Measurements from ENCODE around the gene TMEM229B. TPM values are rescaled to one million over a fixed set of nuclear protein-coding genes. Genes with fewer than 3 reads are reported as not detected.

The TMEM229B gene
- polyA plus RNA-seq, 2 of the 4 experiments (the other 2 are of a cell fraction): 0.19 to 0.31 TPM

GRCh38 chr14:67519406-67519805, 30.9 kb upstream of the TMEM229B start:
- H3K4me3 ChIP-seq: no peak overlapping the region
- no peak overlapping the region for H3K27ac ChIP-seq
- POLR2A ChIA-PET: no interaction called here
- no peaks in the 10 kb centered on the region for H3K4me1 ChIP-seq
- ATAC-seq (no peak), DNase-seq (ENCODE audit: low read depth in 1 of 2, low spot score in 1 of 2) (no peak), FAIRE-seq (no peak)
- TF ChIP-seq RCOR1 (IDR thresholded peaks at IDR 0.05; ENCODE audit: low read depth, low read length) (no peak), CHD4 (IDR thresholded peaks at IDR 0.05; ENCODE audit: borderline replicate concordance) (no peak), EP300 (IDR thresholded peaks at IDR 0.05) (no peak), PBX3 (IDR thresholded peaks at IDR 0.05) (no peak), EHMT2 (IDR thresholded peaks at IDR 0.05; ENCODE audit: low read depth) (no peak), EHF (CRISPR knock-in tag; IDR thresholded peaks at IDR 0.05) (no peak), SMC3 (IDR thresholded peaks at IDR 0.05) (no peak), RARB (CRISPR knock-in tag; IDR thresholded peaks at IDR 0.05) (no peak), ESRRA (IDR thresholded peaks at IDR 0.05; ENCODE audit: borderline replicate concordance, low read length) (no peak), ATOH8 (CRISPR knock-in tag; IDR thresholded peaks at IDR 0.05; ENCODE audit: low read depth) (no peak), HOXA7 (CRISPR knock-in tag; IDR thresholded peaks at IDR 0.05) (no peak), BCL3 (IDR thresholded peaks at IDR 0.05) (no peak), CBX2 (IDR thresholded peaks at IDR 0.05; ENCODE audit: borderline replicate concordance, low read depth) (no peak), ELK1 (IDR thresholded peaks at IDR 0.05; ENCODE audit: low read depth, low read length) (no peak), MAZ (IDR thresholded peaks at IDR 0.05; ENCODE audit: borderline replicate concordance, low read depth, low read length) (no peak), HOXB13 (CRISPR knock-in tag; IDR thresholded peaks at IDR 0.05; ENCODE audit: low read depth) (no peak), HOXB5 (CRISPR knock-in tag; IDR thresholded peaks at IDR 0.05) (no peak)
- H3K4me2 ChIP-seq: no peak overlapping the region
- WGBS (ENCODE audit: missing lambda C conversion rate): 43% methylated on average over 5 of the region's 5 CpGs
- CTCF ChIA-PET: interaction anchor here (1.3 to 2.3 kb wide), 3 partner anchors 11 to 52 kb away, joined by 3 to 7 read pairs (median 3); no protein-coding TSS in a partner anchor
- H3K9me3 ChIP-seq: no peaks in the 10 kb centered on the region

GRCh38 chr14:67517083-67517482, 28.6 kb upstream of the TMEM229B start:
- CTCF ChIA-PET: interaction anchor here (0.7 to 2.9 kb wide), 12 partner anchors 10 to 1300 kb away, joined by 3 to 31 read pairs (median 4); no protein-coding TSS in a partner anchor
- H3K4me2 ChIP-seq: no peak overlapping the region
- WGBS (ENCODE audit: missing lambda C conversion rate): 58% methylated on average over 12 of the region's 12 CpGs
- POLR2A ChIA-PET: no interaction called here
- no peak overlapping the region for H3K4me3 ChIP-seq
- FAIRE-seq (no peak), DNase-seq (ENCODE audit: low read depth in 1 of 2, low spot score in 1 of 2) (no peak), ATAC-seq (peak in 1 of 2 experiments; percentile 43; a peak in 3 of 6 replicates)
- no peaks in the 10 kb centered on the region for H3K9me3 ChIP-seq
- H3K27ac ChIP-seq: no peak overlapping the region
- TF ChIP-seq HES2 (IDR thresholded peaks at IDR 0.05) (no peak), RAD21 (conservative IDR thresholded peaks at IDR 0.05 in 1 of 2, IDR thresholded peaks at IDR 0.05 in 1 of 2) (peak; percentile 18 to 21; a peak in 1 of 5 replicates), E2F6 (IDR thresholded peaks at IDR 0.05; ENCODE audit: borderline replicate concordance, low read depth) (no peak), EP300 (IDR thresholded peaks at IDR 0.05) (no peak), KDM5A (IDR thresholded peaks at IDR 0.05) (no peak), MAZ (IDR thresholded peaks at IDR 0.05; ENCODE audit: borderline replicate concordance, low read depth, low read length) (no peak)
- H3K4me1 ChIP-seq: no peaks in the 10 kb centered on the region

Measured in A549 (cell line).